GM19025 (cell line): ENCODE results near the gene CTNNA3.

ENCODE experiments used
- ATAC-seq: cut with Tn5 transposase; IDR thresholded peaks from one replicate; pipeline ENCODE4 v1.9.1; 2021; ENCODE audit warnings: mild to moderate bottlenecking, low read depth, moderate library complexity; ENCODE audit not compliant: unreplicated experiment

CTNNA3 gene

DNA sequence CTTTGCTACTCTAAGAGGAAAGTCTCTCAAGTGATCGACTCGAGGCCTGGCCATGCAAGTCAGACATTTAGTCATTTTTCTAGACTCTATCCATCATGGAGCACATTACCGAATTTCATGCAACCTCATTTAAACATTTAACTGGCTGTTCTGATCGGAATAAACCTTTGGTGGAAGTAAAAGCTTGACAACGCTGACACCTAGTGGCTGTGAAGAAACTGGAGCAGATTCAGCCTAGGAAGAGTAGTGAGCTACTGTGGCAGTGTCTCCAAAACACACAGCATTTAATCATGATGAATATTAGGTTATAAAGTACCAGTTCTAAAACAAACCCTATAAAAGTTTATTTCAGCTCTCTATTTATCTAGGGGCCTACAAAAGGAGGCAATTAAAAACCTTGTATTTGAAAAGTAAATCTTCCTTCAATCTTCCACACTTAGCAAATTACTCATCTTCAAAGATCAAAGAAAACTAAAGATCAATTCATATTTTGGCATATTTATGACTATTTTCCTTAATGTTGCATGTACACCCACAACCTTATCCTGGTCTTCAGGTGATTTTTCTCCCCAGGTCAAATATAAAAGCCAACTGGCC lies 175.0 kb downstream of the CTNNA3 start:
- ATAC-seq: peak; percentile 85

DNA sequence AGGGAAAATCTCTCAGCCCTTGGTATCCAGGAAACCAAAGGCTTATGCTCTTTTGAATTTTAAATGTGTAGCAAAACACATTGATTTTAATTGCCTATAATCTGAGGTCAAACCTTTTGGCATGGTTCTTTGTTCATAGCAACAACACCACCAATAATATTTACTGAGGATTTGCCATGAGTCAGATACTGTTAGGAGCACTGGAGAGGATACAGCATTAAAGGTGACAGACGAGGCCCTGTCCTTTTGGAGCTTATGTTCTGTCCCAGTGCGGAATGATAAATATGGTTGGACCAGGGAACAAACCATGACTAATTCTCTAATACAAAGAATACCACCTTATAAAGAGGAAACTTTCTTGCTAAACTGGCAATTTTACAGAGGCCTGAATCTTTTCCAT lies 176.6 kb downstream of the CTNNA3 start:
- no peak for ATAC-seq

- ATAC-seq: no peak
Measured at GRCh38 chr10:67518756-67519155, 177.2 kb downstream of the CTNNA3 start.

DNA sequence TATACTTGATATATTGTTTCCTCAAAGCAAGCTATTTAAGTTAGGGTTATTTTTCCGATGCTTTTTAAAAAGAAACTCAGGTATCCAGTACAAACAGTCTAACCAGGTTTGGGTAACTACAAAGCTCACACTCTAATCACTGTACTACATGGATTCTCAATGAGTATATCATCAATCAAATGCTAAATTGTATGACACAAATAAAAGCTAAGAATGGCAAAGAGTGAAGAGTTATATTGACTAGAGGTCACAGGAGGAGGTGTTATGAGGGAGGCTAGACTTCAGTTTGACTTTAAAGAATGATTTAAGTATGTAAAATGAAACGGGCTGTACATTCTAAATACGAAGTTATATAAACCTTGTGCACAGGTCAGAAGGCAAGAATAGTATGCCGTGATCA lies 178.0 kb downstream of the CTNNA3 start:
- ATAC-seq: no peak

DNA sequence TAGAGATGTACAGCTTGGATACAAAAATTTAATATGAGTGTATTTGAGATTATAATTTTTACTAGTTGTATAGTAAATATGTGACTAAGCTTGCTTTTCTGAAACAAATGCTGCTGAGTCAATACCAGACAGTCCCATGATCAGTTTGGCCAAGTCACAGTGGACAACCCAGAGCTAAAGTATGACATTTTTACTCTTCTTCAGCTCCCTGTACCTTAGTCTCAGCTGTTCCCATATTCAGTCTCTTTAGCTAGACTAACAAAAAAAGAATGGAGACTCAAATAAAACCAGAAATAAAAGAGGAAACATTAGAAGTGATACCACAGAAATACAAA lies 189.3 kb downstream of the CTNNA3 start:
- no peak for ATAC-seq

GRCh38 chr10:67506083-67506756 lies 189.8 kb downstream of the CTNNA3 start:
- no peak for ATAC-seq

DNA sequence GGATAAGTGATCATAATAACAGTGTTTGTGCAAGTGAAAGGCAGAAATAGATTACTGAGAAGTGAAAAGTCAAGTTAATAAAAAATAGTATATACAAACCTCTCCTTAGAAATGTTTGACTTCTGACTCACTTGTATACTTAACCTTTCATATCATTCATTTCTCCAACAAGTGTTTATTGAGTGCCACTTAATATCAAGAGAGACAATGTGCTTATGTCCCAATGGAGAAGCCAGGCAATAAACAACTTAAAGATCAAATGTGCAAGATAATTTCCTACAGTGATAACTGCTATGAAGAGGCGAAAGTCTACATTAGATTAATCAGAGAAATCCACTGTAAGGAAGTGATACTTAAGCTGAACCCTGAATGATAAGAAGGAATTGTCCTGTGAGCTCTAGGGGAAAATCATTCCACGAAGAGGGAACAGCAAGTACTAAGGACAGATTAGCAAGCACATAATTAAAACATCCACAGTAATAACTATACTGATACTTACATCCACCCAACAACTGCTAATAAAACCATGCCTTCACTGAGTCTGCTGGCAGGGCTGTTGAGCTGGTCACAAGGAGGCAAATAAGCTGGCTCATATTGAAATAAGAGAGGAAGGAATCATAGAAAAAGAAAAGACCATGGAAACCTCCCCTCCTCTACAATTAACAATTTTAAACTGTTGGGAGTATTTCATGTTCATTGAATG lies 203.5 kb downstream of the CTNNA3 start:
- no peak for ATAC-seq

DNA sequence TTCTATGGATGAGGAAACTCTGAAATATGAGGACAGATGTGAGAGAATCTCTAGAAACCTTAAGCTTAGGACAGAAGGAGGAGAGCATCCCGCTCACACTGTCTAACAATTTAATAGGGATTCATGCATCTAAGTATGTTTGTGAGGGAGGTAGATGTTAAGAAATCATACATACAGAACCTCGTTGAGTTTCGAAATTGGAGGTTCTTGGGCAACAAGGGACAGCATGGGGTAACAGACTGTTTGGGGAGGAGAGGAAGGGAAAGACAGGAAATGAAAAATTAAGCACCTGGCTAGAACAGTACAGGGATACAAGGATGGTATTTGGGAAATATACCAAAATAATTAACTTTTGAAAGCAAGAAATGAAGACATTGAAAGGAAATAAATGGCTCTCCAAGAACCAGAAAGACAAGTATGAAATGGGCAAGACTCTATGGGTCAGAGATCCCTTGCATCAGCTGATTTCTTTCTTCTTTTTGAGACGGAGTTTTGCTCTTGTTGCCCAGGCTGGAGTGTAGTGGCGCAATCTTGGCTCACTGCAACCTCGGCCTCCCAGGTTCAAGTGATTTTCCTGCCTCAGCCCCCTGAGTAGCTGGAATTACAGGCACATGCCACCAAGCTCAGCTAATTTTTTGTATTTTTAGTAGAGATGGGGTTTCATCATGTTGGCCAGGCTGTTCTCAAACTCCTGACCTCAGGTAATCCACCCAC lies 207.9 kb downstream of the CTNNA3 start:
- no peak for ATAC-seq

DNA sequence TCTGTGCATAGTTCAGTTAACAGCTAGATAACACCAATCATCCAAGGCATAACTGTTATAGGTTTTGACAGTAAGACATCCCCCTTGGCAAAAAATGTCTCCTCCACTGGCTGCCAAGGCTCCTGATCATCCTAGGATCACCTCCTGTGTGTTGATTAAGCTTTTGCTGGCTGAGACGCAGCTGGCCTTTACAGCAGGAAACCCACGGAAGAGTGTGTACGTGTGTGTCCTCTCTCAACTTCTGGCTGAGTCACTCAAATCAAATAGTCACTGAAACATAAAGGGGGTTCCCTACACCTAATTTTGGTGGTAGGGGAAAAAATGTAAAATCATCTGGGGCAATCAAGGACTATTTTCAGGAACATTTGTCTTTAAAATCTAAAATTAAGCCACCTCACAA lies 208.8 kb downstream of the CTNNA3 start:
- no peak for ATAC-seq

- no peak for ATAC-seq
Measured at GRCh38 chr10:67477868-67478267, 218.1 kb downstream of the CTNNA3 start.

DNA sequence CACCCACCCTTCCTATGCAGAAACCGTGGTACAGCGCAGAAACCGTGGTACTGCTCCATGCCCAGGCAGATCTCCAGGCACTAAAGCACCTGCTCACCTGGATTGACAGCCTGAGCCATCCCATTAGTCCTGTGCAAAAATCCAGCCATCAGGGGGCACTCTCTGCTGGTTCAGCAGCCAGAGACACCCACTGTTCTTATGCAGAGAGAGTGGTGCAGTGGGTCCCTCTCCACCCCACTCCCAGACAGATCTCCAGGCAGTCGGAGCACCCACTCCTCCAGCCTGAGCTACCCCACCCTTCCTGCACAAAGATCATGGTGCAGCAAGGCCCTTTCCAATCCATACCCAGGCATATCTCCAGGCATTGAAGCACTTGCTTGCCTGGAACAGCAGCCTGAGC lies 219.8 kb downstream of the CTNNA3 start:
- ATAC-seq: no peak

- no peak for ATAC-seq
Measured at GRCh38 chr10:67473850-67474633, 222.0 kb downstream of the CTNNA3 start.

- ATAC-seq: no peak
Measured at GRCh38 chr10:67471022-67471421, 225.0 kb downstream of the CTNNA3 start.

DNA sequence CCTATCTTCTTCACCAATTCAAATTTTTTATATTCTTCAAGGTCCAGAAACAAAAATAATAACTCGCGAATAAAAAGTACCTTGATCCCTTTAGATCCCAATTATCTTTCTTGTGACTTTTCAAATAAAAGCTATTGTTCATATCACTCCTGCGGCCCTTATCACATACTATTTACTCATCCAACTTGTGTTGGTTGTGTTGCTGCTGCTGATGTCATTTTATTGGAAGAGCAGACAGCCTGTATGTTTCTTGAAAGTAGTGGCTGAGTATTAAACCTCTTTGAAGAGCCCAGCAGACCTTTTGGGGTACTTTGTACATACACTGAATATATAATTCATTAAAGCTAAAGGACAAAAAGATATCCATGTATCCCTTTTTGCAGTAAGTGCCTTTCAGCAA lies 231.7 kb downstream of the CTNNA3 start:
- ATAC-seq: no peak

DNA sequence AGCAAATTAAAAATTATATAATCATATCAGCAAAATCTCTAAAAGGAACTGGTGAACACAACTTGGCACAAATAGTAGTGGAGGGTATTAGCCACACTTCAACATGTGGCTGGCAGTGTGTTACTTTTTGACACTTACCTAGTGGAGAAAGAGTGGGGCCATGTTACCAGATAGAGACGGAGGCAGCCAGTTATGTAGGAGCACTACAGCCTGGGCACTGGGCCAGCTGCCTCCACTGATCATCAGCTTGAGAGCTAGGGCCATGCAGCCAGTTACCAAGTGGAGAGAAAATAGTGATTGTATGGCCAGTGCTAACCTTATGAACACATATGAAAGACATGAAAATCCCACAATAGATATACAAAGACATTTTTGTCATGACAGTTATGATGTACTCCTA lies 243.1 kb downstream of the CTNNA3 start:
- ATAC-seq: no peak

DNA sequence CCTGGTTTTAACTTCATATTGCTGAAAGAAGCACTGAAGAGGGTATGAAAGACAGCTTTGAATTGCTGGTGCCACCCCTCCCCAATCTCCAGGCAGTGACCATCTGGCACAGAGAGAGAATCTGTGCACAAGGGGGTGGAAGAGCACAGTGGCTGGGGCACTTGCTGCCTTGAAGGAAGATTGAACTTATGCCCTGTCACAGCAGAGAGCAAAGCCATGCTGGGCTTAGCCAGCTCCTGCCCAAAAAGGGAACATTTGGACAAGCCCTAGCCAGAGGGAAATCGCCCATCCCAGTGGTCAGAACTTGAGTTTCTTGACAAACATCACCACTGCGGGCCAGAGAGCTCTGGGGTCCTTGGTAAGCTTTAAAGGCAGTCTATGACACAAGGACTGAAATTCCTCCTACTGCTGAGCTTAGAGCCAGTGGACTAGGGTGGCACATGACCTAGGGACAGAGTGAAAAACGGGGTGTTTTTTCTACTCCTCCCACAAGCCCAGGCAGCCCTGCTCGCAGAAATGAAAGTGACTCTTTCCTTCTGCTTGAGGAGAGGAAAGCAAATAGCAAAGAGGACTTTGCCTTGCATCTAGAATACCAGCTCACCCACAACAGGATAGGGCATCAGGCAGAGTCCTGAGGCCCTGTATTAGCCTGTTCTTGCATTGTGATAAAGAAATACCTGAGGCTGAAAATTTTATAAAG lies 257.2 kb downstream of the CTNNA3 start:
- no peak for ATAC-seq

DNA sequence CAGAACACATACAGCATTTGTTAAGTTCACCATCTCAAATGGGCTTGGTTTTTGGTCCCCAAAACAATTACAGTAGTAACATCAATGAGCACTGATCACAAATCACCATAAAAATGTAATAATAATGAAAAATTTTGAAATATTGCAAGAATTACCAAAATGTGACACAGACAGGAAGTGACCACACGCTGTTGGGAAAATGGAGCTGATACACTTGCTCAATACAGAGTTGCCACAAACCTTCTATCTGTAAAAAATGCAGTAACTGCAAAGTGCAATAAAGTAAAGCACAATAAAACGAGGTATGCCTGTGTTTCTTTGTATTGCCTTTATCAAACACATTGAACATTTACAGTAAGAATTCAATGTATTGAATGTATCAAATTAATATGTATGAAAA lies 262.7 kb downstream of the CTNNA3 start:
- no peak for ATAC-seq

DNA sequence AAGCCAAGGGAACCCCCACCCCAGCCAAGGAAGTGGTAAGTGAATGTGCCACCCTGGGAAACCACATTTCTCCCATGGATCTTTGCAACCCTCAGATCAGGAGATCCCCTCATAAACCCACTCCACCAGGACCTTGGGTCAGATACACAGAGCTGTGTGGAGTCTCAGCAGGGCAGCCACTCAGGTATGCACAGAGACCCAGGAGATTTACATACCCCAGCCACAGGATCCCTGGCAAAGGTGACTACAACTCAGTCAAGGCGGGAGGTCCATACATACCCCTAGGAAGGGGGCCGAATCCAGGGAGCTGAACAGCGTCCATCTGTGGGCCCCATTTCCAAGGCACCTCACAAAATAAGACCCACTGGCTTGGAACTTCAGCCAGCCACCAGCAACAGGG lies 293.4 kb downstream of the CTNNA3 start:
- no peak for ATAC-seq

DNA sequence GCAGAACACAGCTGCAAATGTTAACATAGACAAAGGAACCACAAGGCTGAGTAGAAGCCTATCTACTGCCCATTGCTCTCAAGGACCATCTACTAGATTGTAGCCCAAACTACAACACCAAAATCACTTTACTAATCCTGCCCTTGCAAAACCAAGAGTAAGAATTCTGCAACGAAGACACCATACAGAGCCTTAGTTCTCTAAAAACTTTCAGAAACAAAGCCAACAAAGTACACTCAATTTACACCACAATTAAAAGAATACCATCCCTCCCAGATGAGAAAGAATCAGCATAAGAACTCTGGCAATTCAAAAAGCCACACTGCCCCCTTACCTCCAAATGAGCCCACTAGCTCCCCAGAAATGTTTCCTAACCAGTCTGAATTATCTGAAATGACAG lies 294.3 kb downstream of the CTNNA3 start:
- ATAC-seq: no peak
